Stimulated activated CD8-positive, alpha-beta memory T cell treated with anti-CD3 and anti-CD28 coated beads, Interleukin-7, amount 100 ng/mL, for 24 hours (primary cell): ENCODE data around the gene DPH5.
"Not testable (repeated sequence)": the region's sequence is repeated elsewhere in the genome, so short reads cannot be mapped to it uniquely, and the experiment has no call there.

ENCODE experiments used
- DNase-seq: peaks from one replicate; pipeline ENCODE4 v3.0.0-alpha.2; 2020; ENCODE audit warnings: low read depth

The DPH5 gene, protein sequence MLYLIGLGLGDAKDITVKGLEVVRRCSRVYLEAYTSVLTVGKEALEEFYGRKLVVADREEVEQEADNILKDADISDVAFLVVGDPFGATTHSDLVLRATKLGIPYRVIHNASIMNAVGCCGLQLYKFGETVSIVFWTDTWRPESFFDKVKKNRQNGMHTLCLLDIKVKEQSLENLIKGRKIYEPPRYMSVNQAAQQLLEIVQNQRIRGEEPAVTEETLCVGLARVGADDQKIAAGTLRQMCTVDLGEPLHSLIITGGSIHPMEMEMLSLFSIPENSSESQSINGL

GRCh38 chr1:101025657-101026429 is at the start of gene DPH5:
TSS of gene DPH5 (minus strand) at chr1:101025784. CDS start at chr1:101025443, 341 bp downstream.
- DNase-seq = peak; percentile 83

DNA sequence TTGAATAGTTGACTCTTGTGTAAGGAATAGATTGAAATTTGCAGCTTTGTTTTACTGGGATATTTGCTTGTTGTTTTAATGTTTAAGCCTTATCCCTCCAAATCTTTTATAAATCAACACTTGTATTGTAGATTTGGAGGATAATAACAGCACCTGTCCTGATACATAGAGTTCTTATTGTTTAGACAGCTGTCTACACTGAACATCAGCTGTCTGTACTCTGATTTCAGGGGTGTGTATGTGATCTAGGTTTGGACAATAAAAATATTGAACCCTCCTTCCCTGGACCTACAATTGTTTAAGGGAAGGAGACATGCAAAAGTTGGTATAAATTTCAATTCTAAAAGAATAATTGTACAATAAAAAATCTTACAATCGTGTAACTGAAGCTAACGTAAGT is 48.3 kb upstream of the DPH5 start:
- no peak for DNase-seq

- no peak for DNase-seq
Measured at GRCh38 chr1:101071470-101071891, 45.9 kb upstream of the DPH5 start.

DNA sequence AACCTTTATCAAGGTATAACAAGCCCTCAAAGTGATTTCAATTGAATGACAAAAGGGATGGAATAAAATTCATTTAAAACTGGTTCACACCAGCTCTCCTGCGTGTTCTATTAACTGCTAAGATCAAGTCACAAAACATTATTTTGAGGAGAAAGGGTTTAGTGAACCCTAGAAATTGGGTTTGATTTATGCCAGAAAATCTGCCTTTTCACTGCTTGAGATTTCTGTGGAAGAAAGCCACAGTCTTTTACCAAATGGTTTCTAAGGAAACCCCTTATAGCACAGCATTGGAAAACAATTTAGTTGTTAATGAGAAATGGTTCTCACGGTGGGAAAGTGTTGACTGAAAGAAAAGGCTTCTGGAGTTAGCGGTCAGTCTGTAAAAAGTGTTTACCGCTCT is 43.6 kb upstream of the DPH5 start:
- no peak for DNase-seq

GRCh38 chr1:101066937-101067335 is 41.4 kb upstream of the DPH5 start:
- not testable (repeated sequence) for DNase-seq

DNA sequence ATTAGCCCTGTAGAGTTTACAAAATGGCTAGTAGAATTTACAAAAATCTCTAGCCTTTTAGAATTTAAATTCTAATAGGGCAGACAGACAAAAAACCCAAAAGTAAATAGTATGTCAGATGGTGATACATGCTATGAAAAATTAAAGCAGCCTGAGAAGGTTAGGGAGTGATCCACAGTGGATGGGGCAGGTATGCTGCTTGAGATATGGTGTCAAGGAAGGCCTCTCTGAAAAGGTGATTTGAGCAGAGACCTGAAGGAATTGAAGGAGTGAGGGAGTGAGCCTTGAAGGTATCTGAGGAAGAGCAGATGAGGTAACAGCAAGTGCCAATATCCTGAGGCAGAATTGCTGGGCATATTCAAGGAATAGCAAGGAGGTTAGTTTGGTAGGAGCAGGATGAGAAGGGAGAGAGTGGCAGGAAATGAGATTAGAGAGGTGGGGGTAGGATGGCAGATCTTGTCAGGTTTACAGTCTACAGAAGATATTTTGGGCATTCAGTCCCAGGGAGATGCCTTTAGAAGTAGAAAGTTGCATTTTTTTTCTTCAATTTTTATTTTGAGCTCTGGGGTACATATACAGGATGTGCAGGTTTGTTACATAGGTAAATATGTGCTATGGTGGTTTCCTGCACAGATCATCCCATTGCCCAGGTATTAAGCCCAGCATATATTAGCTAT is 40.8 kb upstream of the DPH5 start:
- DNase-seq = no peak

- no peak for DNase-seq
Measured at GRCh38 chr1:101065575-101065974, 40.0 kb upstream of the DPH5 start.

DNA sequence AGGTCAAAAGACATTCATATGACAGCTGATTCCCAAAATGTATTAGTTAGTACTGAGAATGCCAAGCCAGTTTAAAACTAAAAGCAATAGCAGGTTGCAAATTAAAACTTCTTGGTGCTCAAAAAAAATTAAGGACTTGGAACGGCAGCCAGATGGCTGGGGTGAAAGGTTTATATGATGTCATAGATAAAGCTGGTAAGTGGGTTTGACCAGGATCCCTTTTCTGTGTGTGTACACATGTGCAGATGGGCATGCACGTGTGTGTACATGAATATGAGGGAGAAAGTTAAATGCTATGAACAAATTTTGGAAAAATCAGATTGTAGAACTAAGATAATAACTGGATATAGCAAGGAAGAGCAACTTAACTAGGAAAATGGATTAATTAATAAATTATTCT is 39.1 kb upstream of the DPH5 start:
- DNase-seq = no peak

GRCh38 chr1:101060992-101061391 is 35.4 kb upstream of the DPH5 start:
- DNase-seq = no peak

DNA sequence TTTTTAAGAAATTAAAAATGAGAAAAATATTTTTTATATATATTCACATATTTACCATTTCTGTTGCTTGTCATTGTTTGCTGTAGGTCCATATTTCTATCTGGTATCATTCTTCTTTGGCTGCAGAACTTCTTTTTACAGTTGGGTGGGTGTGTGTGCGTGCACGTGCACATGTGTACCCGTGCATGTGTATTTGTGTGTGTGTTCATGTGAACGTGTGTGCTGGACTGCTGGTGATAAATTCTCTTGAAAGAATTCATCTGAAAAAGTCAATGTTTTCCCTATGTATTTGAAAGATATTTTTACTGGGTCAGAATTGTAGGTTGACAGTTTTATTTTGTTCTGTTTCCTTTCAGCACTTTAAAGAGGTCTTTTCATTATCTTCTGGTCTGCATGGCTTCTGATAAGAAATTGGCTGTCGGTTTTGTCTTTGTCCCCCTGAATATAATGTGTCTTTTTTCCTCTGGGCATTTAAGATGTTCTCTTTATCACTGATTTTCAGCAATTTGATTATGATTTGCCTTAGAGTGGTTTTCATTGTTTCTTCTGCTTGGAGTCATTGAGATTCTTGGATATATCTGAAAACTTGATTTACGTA is 34.5 kb upstream of the DPH5 start:
- DNase-seq = no peak

GRCh38 chr1:101055623-101056022 is 30.0 kb upstream of the DPH5 start:
- no peak for DNase-seq

- DNase-seq = no peak
Measured at GRCh38 chr1:101051688-101052638, 26.4 kb upstream of the DPH5 start.

- DNase-seq = no peak
Measured at GRCh38 chr1:101050869-101051268, 25.3 kb upstream of the DPH5 start.

DNA sequence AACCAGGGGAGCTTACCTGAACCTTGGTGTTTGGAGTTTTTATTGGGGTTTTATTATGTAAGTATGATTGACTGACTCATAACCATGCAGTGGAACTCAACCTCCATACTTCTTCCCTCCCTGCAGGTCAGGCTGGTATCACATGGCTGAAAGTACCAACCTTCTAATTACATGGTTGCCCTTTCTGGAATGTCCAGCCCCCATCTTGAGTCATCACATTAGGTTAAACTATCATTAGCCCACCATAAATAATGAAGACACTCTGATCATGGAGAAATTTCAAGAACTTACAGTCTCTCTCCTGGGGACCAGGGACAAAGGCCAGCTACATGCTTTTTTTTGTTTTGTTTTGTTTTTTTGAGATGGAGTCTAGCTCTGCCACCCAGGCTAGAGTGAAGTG is 19.2 kb upstream of the DPH5 start:
- DNase-seq = no peak

DNA sequence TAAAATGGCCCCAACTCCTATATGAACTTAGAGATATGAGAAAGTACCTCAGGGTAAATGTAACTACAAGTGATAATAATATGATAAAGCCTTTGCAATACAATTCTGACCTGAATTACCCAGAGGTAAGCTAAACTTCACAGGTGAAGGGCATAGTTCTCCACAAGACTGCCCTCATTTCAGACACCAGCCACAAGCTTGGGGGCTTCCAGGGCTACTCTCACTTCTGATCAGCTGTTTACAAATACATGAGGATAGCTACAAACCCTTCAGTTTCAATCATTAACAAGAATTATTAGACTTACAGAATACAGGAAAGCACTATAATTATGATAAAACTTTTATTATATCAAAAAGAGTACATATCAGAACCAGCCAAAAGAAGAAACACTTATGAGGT is 18.7 kb upstream of the DPH5 start:
- no peak for DNase-seq

DNA sequence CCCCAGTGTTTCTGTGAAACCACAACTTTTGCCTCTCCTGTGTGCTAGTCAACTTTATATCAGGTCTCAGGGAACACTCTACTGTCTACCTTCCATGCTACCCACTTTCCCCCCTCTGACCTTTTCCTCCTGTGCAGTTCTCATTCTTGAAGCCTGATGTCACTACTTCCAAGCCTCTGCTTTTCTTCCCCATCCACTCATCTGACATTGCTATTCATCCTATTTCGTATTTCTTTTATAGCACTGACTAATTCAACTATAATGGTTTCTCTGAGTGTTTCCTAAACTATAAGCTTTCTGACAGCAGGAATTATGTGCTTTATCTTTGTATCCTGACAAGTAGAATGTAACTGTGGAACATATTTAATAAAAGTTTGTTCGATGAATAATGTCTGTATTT is 18.2 kb upstream of the DPH5 start:
- no peak for DNase-seq

- DNase-seq = no peak
Measured at GRCh38 chr1:101041300-101041699, 15.7 kb upstream of the DPH5 start.

GRCh38 chr1:101040666-101041065 is 15.1 kb upstream of the DPH5 start:
- no peak for DNase-seq

- no peak for DNase-seq
Measured at GRCh38 chr1:101039245-101039644, 13.7 kb upstream of the DPH5 start.

GRCh38 chr1:101037316-101037715 is 11.7 kb upstream of the DPH5 start:
- no peak for DNase-seq

DNA sequence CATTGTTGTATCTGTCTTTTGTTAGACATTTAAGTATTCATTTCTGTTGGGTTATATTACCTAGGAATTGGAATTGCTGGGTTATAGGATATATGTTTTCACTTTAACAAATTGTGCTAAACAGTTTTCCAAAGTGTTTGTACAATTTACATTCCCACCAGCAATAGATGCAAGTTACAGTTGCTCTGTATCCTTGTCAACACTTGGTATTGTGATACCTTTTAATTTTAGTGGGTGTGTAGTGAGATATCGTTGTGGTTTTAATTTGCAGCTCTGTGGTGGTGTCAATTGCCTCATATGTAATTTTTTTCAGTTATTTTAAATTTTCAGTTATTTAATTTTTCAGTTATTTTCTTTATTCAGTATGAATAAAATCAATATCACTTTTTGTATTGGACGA is 7.4 kb upstream of the DPH5 start:
- no peak for DNase-seq

GRCh38 chr1:101032129-101032528 is 6.5 kb upstream of the DPH5 start:
- not testable (repeated sequence) for DNase-seq
